Right lobe of liver (tissue), 6 donors: ENCODE results near the gene ATP5F1B. TPM values are rescaled to one million over a fixed set of nuclear protein-coding genes. Genes with fewer than 3 reads are reported as not detected.

Experiments used
- ATAC-seq, 4 donors: fragments of 200-7000 bp; cut with Tn5 transposase; one replicate each; pipeline ENCODE4 v1.9.1; 2020; ENCODE audit warnings: mild to moderate bottlenecking in 4 of 4, moderate library complexity in 4 of 4
- DNase-seq, 3 donors: peaks; one replicate each; pipeline ENCODE4 v3.0.0-alpha.2; 2020
- H3K27ac ChIP-seq, 3 donors: fragments of 200-600 bp; one replicate each; pipeline ENCODE4 v1.8.0; 2022
- H3K27me3 ChIP-seq, 2 donors: fragments of 200-600 bp; one replicate each; pipeline ENCODE4 v1.8.0; 2022
- H3K36me3 ChIP-seq, 4 donors: fragments of 200-600 bp; sonication (generic) in 1 of 4; one replicate each; pipeline versions ENCODE4 v1.5.1 to v1.8.0; 2017 to 2022; ENCODE audit warnings: control low read depth in 1 of 4
- H3K4me1 ChIP-seq, 4 donors: fragments of 200-600 bp; sonication (generic) in 1 of 4; one replicate each; pipeline versions ENCODE4 v1.5.1 to v1.8.0; 2017 to 2022; ENCODE audit warnings: control low read depth in 1 of 4
- H3K4me3 ChIP-seq, 3 donors: fragments of 200-600 bp; one replicate each; pipeline ENCODE4 v1.8.0; 2022
- H3K9me3 ChIP-seq, 4 donors: fragments of 200-600 bp; sonication (generic) in 1 of 4; one replicate each; pipeline versions ENCODE4 v1.5.1 to v1.8.0; 2017 to 2022; ENCODE audit warnings: control low read depth in 1 of 4
- POLR2A ChIP-seq: fragments of 450-650 bp; IDR thresholded peaks from one replicate; pipeline ENCODE4 v1.6.1; 2017; ENCODE audit warnings: antibody characterized with exemption, mild to moderate bottlenecking
- WGBS: methylation state at CpG from one replicate; pipeline ENCODE4 v1.1.6; 2018; ENCODE audit warnings: low coverage, low lambda C conversion rate; ENCODE audit not compliant: insufficient coverage; ENCODE audit errors: missing lambda C conversion rate; 5-methylcytosine and 5-hydroxymethylcytosine counted together
- intact Hi-C, 2 donors: fragments of 100-400 bp; cut with DNase I; formaldehyde crosslinking; loops; one replicate each; pipeline versions ENCODE4 v1.11.2 to v1.14.1; 2022
- total RNA-seq, 6 experiments: library from RNA; depleted of rRNA in 2 of 6; stranded (reverse); fragments of >200 nt in 2 of 6; fragmentation: NEBNext Ultra II Directional in 3 of 6; extraction: Animal tissue kit (Norgen Biotek cat#: 25700) in 3 of 6; gene quantifications; one replicate each; pipeline versions ENCODE4 v1.1.0 to v1.2.4, GENCODE V29; 2016 to 2023
- TF ChIP-seq, protein P1 (sequence below), 4 donors: fragments of 200-600 bp in 3 of 4; fragments of 450-650 bp in 1 of 4; IDR thresholded peaks; one replicate each; pipeline versions ENCODE4 v1.5.1 to v1.8.0; 2016 to 2022; ENCODE audit warnings: antibody characterized with exemption in 4 of 4, mild to moderate bottlenecking in 2 of 4
- donor health status: DM: no; HTN: yes; CAD: no.
- donor health status: DM: no; HTN: no; CAD: no.
- donor health status: DM: no; HTN: no; CAD: no.
- donor health status: DM: no; HTN: yes; CAD: no.
- donor health status: DM: no; HTN: yes; CAD: no.

The ATP5F1B gene
- total RNA-seq, 6 experiments from 2014 or later = 346 to 535 (median 362) TPM

DNA sequence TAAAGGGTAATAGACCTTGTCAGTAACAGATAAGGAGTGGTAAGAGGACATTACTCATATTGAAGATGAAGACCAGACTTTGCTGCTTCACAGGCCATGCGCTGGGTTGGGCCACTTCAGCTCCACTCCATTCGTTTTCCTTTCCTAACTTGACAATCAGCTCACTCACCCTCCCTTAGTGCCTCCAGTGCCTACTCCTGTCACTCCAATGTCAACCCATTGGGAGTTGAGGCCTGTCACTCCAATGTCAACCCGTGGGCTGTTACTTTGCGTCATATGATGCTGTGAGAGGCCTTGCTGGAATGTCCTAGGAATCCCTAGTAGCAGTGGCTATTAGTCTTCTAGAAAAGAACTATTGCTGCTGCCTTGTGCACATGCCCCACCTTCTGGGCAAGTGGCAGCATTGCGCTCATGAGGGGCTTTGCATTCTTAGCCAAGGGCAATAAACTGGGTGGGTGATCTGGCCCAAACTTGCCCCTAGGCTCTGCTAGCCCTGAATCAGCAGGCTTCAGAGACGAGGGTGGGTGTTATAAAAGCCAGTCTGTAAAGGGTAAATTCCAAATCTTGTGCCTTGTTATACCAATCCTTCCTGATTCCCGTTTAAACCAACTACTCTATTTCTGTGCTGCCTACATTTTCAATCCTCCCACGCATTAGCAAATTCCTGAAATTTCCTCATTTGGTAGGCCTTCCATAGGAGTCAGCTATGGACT lies 51.7 kb downstream of the ATP5F1B start:
- peak; percentile 65 to 76 (median 72) for ATAC-seq
- H3K4me1 ChIP-seq = no peaks in the 10 kb centered on the region
- WGBS = 45% methylated on average over 8 of the region's 8 CpGs
- no peaks in the 10 kb centered on the region for H3K9me3 ChIP-seq
- H3K27me3 ChIP-seq = no peaks in the 10 kb centered on the region
- H3K36me3 ChIP-seq = peaks cover 0 to 26% (median 14%) of the 10 kb centered on the region in 4 donors
- TF ChIP-seq, protein P1, sequence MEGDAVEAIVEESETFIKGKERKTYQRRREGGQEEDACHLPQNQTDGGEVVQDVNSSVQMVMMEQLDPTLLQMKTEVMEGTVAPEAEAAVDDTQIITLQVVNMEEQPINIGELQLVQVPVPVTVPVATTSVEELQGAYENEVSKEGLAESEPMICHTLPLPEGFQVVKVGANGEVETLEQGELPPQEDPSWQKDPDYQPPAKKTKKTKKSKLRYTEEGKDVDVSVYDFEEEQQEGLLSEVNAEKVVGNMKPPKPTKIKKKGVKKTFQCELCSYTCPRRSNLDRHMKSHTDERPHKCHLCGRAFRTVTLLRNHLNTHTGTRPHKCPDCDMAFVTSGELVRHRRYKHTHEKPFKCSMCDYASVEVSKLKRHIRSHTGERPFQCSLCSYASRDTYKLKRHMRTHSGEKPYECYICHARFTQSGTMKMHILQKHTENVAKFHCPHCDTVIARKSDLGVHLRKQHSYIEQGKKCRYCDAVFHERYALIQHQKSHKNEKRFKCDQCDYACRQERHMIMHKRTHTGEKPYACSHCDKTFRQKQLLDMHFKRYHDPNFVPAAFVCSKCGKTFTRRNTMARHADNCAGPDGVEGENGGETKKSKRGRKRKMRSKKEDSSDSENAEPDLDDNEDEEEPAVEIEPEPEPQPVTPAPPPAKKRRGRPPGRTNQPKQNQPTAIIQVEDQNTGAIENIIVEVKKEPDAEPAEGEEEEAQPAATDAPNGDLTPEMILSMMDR (IDR thresholded peaks at IDR 0.05) = peak; percentile 57 to 70 (median 68)
- no peak for TF ChIP-seq POLR2A
- intact Hi-C loops = no loop called here
- no peak overlapping the region for H3K27ac ChIP-seq
- DNase-seq = peak in 1 of 3 donors; percentile 32
- no peak overlapping the region for H3K4me3 ChIP-seq

DNA sequence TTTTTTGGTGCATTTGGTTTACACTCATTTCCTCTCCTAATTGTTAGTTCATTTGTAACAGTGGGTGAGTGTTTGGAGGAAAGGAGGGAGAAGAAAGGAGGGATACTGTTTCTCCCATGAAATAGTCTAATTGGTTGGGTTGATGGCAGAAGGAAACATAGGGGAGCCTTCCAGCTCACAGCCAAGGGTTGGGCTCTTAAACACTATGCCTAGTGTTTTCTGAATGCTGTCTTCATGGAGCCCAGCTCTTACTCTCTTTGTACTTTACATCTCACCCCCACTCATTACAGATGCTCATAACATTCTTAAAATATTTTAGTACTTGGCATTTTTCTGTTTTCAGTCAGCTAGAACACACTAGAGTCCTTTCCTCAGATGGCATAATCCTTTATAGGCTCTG lies 53.8 kb downstream of the ATP5F1B start:
- Histone ChIP-seq H3K4me1 (no peaks in the 10 kb centered on the region), H3K27me3 (no peaks in the 10 kb centered on the region), H3K36me3 (peaks cover 0 to 8% (median 0%) of the 10 kb centered on the region in 4 donors), H3K4me3 (no peak overlapping the region), H3K9me3 (no peaks in the 10 kb centered on the region), H3K27ac (no peak overlapping the region)
- intact Hi-C loops = no loop called here
- ATAC-seq = no peak
- no peak for DNase-seq
- no peak for TF ChIP-seq POLR2A
- TF ChIP-seq, protein P1 (IDR thresholded peaks at IDR 0.05) = no peak

- WGBS = 72% methylated on average over 3 of the region's 5 CpGs
- H3K36me3 ChIP-seq = peaks cover 0 to 5% (median 0%) of the 10 kb centered on the region in 4 donors
- H3K27ac ChIP-seq = no peak overlapping the region
Observed at GRCh38 chr12:56591126-56591525, 54.7 kb downstream of the ATP5F1B start.

GRCh38 chr12:56590237-56590830 lies 55.5 kb downstream of the ATP5F1B start:
- TF ChIP-seq POLR2A = no peak
- TF ChIP-seq, protein P1 (IDR thresholded peaks at IDR 0.05) = peak; percentile 19 to 37 (median 25)
- DNase-seq = no peak
- Histone ChIP-seq H3K27me3 (no peaks in the 10 kb centered on the region), H3K27ac (no peak overlapping the region), H3K4me3 (no peak overlapping the region), H3K9me3 (no peaks in the 10 kb centered on the region), H3K4me1 (no peaks in the 10 kb centered on the region), H3K36me3 (no peaks in the 10 kb centered on the region)
- 67% methylated on average over 2 of the region's 3 CpGs for WGBS
- intact Hi-C loops = no loop called here
- ATAC-seq = peak; percentile 67 to 75 (median 72)

More at GRCh38 chr12:56591126-56591525, 54.7 kb downstream of the ATP5F1B start:
- Histone ChIP-seq H3K4me1 (no peaks in the 10 kb centered on the region), H3K9me3 (no peaks in the 10 kb centered on the region), H3K4me3 (no peak overlapping the region), H3K27me3 (no peaks in the 10 kb centered on the region)
- intact Hi-C loops = no loop called here
- TF ChIP-seq POLR2A = no peak
- TF ChIP-seq, protein P1 (IDR thresholded peaks at IDR 0.05) = no peak
- ATAC-seq (no peak), DNase-seq (no peak)
